Heart left ventricle (tissue), 16 donors: Measurements from ENCODE around the gene PDCD7. TPM values are rescaled to one million over a fixed set of nuclear protein-coding genes. Genes with fewer than 3 reads are reported as not detected.
A peak's percentile ranks its signal among the peaks of the same experiment; 100 is the strongest.

Source experiments
- ATAC-seq, 4 donors: fragments of 200-7000 bp; cut with Tn5 transposase; one replicate each; pipeline ENCODE4 v1.9.1; 2020 to 2022; ENCODE audit warnings: moderate library complexity in 4 of 4, mild to moderate bottlenecking in 3 of 4, moderate number of reproducible peaks in 1 of 4
- DNase-seq, 5 donors: peaks; one replicate each; pipeline ENCODE4 v3.0.0-alpha.2; 2020
- H3K27ac ChIP-seq, 12 donors: fragments of 200-600 bp; sonication (generic) in 4 of 12; one replicate each; pipeline versions ENCODE4 v1.5.0 to v1.8.0; 2016 to 2022; ENCODE audit warnings: mild to moderate bottlenecking in 2 of 12
- H3K27me3 ChIP-seq, 9 donors: fragments of 200-600 bp; sonication (generic) in 2 of 9; one replicate each; pipeline versions ENCODE4 v1.5.1 to v1.8.0; 2016 to 2022; ENCODE audit warnings: mild to moderate bottlenecking in 3 of 9
- H3K36me3 ChIP-seq, 9 donors: fragments of 200-600 bp; sonication (generic) in 2 of 9; one replicate each; pipeline versions ENCODE4 v1.5.0 to v1.8.0; 2018 to 2022; ENCODE audit warnings: mild to moderate bottlenecking in 2 of 9
- H3K4me1 ChIP-seq, 12 donors: fragments of 200-600 bp; sonication (generic) in 4 of 12; one replicate each; pipeline versions ENCODE4 v1.5.0 to v1.8.0; 2016 to 2022; ENCODE audit warnings: mild to moderate bottlenecking in 3 of 12
- H3K4me3 ChIP-seq, 12 donors: fragments of 200-600 bp; sonication (generic) in 4 of 12; one replicate each; pipeline versions ENCODE4 v1.5.0 to v1.8.0; 2017 to 2022; ENCODE audit warnings: mild to moderate bottlenecking in 9 of 12, moderate library complexity in 4 of 12
- H3K9me3 ChIP-seq, 12 donors: fragments of 200-600 bp; sonication (generic) in 4 of 12; one replicate each; pipeline versions ENCODE4 v1.5.0 to v1.8.0; 2016 to 2022; ENCODE audit warnings: mild to moderate bottlenecking in 1 of 12
- CTCF ChIP-seq, 12 donors: fragments of 200-600 bp; sonication (generic) in 4 of 12; IDR thresholded peaks; one replicate each; pipeline versions ENCODE4 v1.5.0 to v1.8.0; 2018 to 2022; ENCODE audit warnings: antibody characterized with exemption in 12 of 12, mild to moderate bottlenecking in 5 of 12
- POLR2A ChIP-seq, 2 donors: fragments of 450-650 bp; IDR thresholded peaks; one replicate each; pipeline ENCODE4 v1.6.1; 2017; ENCODE audit warnings: antibody characterized with exemption in 2 of 2, mild to moderate bottlenecking in 2 of 2, moderate library complexity in 2 of 2
- WGBS, 4 donors: extraction: QIAGEN DNeasy Blood & Tissue Kit in 2 of 4; methylation state at CpG; one replicate each; pipeline versions ENCODE4 v1.1.5 to v1.1.7; 2013 to 2018; 5-methylcytosine and 5-hydroxymethylcytosine counted together
- intact Hi-C, 10 donors: fragments of 100-400 bp; cut with DNase I; formaldehyde crosslinking; loops; one replicate each; pipeline versions ENCODE4 v1.11.1 to v1.14.2; 2022
- polyA plus RNA-seq, 2 donors: library from polyadenylated mRNA; stranded (reverse); fragments of 200-250 nt; gene quantifications; one replicate each; pipeline ENCODE4 v1.2.3, GENCODE V29; 2013
- total RNA-seq, 9 donors: library from RNA; depleted of rRNA in 2 of 9; stranded (reverse); fragments of >200 nt in 2 of 9; fragmentation: NEBNext Ultra II Directional in 3 of 9; extraction: Animal tissue kit (Norgen Biotek cat#: 25700) in 3 of 9; gene quantifications; one replicate each; pipeline versions ENCODE4 v1.1.0 to v1.2.4, GENCODE V29; 2016 to 2023
- donor health status: ischemic (EF 13 %, LVEDD 7.1; RV severe dilation, severe dysfunction).
- donor health status: healthy with polysubstance abuse.
- donor health status: DM: no; HTN: yes; CAD: no.
- donor health status: DM: no; HTN: no; CAD: no.
- donor health status: ischemic (EF 25% LVEDD 6.9; RV normal size, moderate dysfunction).
- donor health status: ischemic (EF 25% LVEDD 5.7; RV mildly dilated, moderate dysfunction).
- donor health status: healthy.
- donor health status: DM: yes; HTN: yes; CAD: no.
- donor health status: ischemic (EF 35%, LVEDD 5.7; RV mildly dilated, moderate dysfunction).
- donor health status: nonischemic (EF 11% LVEDD 7.7; RV severe dilation, severe dysfunction).
- donor health status: DM: yes; HTN: yes; CAD: no.
- donor health status: PGD.
- donor health status: ischemic (EF 29% LVEDD 5.4; RV normal size, mild dysfunction).
- donor health status: nonischemic (EF 23%, LVEDD 6.1; RV moderate dilation, normal function).

Gene PDCD7
- total and polyA plus RNA-seq, 11 donors: 9.5 to 21.9 (median 13.7) TPM

GRCh38 chr15:65132878-65133547, 595 bp downstream of the PDCD7 start:
- intact Hi-C loops: loop anchor here in 1 of 10 donors (5.0 kb wide), 1 partner anchor 49 kb away; no protein-coding TSS in a partner anchor
- Histone ChIP-seq H3K4me1 (peaks cover 0 to 33% (median 21%) of the 10 kb centered on the region in 12 donors), H3K27ac (peak overlapping the region; percentile 55 to 90 (median 86)), H3K27me3 (no peaks in the 10 kb centered on the region), H3K4me3 (peak overlapping the region; percentile 70 to 93 (median 87)), H3K36me3 (peaks cover 0 to 34% (median 20%) of the 10 kb centered on the region in 9 donors), H3K9me3 (no peaks in the 10 kb centered on the region)
- 0 to 1% (median 0%) methylated on average over 44 to 93 of the region's 93 CpGs for WGBS, 4 donors
- DNase-seq (peak; percentile 16 to 67 (median 36)), ATAC-seq (peak in 3 of 4 donors; percentile 25 to 65 (median 62))
- no peak for TF ChIP-seq CTCF (IDR thresholded peaks at IDR 0.05)
- no peak for TF ChIP-seq POLR2A (IDR thresholded peaks at IDR 0.05)

GRCh38 chr15:65130941-65131340, 2.7 kb downstream of the PDCD7 start:
- 81 to 88% (median 86%) methylated on average over 5 of the region's 5 CpGs for WGBS, 4 donors
- DNase-seq (no peak), ATAC-seq (no peak)
- no peaks in the 10 kb centered on the region for H3K9me3 ChIP-seq
- intact Hi-C loops: loop anchor here in 1 of 10 donors (5.0 kb wide), 1 partner anchor 51 kb away; no protein-coding TSS in a partner anchor
- H3K4me1 ChIP-seq: peaks cover 0 to 33% (median 21%) of the 10 kb centered on the region in 12 donors
- no peak for TF ChIP-seq CTCF (IDR thresholded peaks at IDR 0.05)
- TF ChIP-seq POLR2A (IDR thresholded peaks at IDR 0.05): no peak
- no peak overlapping the region for H3K27ac ChIP-seq
- no peak overlapping the region for H3K4me3 ChIP-seq
- no peaks in the 10 kb centered on the region for H3K27me3 ChIP-seq
- H3K36me3 ChIP-seq: peaks cover 0 to 53% (median 37%) of the 10 kb centered on the region in 9 donors

- WGBS, 4 donors: 75 to 78% (median 76%) methylated on average over 5 of the region's 5 CpGs
- Histone ChIP-seq H3K36me3 (peaks cover 0 to 91% (median 71%) of the 10 kb centered on the region in 9 donors), H3K27me3 (no peaks in the 10 kb centered on the region), H3K9me3 (no peaks in the 10 kb centered on the region), H3K4me1 (peaks cover 0 to 3% (median 0%) of the 10 kb centered on the region in 12 donors), H3K27ac (no peak overlapping the region), H3K4me3 (no peak overlapping the region)
- ATAC-seq (no peak), DNase-seq (no peak)
- intact Hi-C loops: no loop called here
- no peak for TF ChIP-seq CTCF (IDR thresholded peaks at IDR 0.05)
- TF ChIP-seq POLR2A (IDR thresholded peaks at IDR 0.05): no peak
Observed at GRCh38 chr15:65115542-65115941, 18.1 kb downstream of the PDCD7 start.

- Histone ChIP-seq H3K27ac (no peak within 1 kb of the TSS), H3K4me1 (peaks cover 0 to 6% (median 0%) of the 10 kb centered on the region in 12 donors), H3K36me3 (peaks cover 0 to 86% (median 71%) of the 10 kb centered on the region in 9 donors), H3K4me3 (no peak within 1 kb of the TSS), H3K9me3 (no peaks in the 10 kb centered on the region), H3K27me3 (no peaks in the 10 kb centered on the region)
- intact Hi-C loops: no loop called here
- no peak for ATAC-seq
- WGBS, 4 donors: 84 to 92% (median 88%) methylated on average over 2 of the region's 2 CpGs
- no peak for TF ChIP-seq CTCF (IDR thresholded peaks at IDR 0.05)
- TF ChIP-seq POLR2A (IDR thresholded peaks at IDR 0.05): no peak
- DNase-seq: no peak
Observed at GRCh38 chr15:65115086-65115485, 18.5 kb downstream of the PDCD7 start, which contains the start of gene UBAP1L. TSS of gene UBAP1L (minus strand) at chr15:65115200. CDS start at chr15:65106215, 8,985 bp downstream.
